ENCODE data around the gene B3GALT4. TPM values are rescaled to one million over a fixed set of nuclear protein-coding genes. Genes with fewer than 3 reads are reported as not detected.

Gene B3GALT4
- total RNA-seq, 1 donor: 4.3 TPM

DNA sequence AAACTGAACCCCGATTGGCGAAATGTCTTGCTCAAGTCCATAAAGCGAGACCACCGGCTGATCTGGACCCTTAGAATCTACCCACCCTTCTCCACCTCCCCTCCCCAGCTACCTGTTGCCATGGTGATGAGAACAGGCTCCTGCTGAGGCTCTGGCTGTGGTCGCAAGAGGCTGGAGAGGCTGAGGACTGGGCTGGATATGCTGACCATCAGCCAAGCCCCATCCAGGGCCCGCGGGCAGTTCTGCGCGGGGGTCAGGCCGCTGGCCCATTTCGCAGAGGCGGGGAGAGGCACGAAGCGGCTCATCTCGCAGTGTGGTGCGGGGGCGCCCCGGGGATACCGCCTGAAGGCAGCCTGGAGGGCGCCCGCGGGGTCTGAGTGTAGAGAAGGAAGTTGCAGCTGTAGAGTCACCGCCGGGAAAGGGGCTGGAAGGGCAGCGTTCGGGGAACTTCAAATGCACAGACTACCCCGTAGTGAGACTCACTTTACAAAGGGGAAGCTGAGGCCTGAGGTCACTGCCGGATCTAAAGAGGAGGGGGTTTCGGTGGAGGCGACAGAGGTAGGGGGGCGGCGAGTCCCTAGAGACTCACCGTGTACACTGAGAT lies 36.3 kb downstream of the B3GALT4 start:
- no peaks in the 10 kb centered on the region for H3K9me3 ChIP-seq (ENCODE audit: low read depth, low read length)
- H3K4me3 ChIP-seq (ENCODE audit: insufficient read depth, low read length): peak overlapping the region; percentile 99
- H3K4me1 ChIP-seq (ENCODE audit: insufficient read depth, low read length): peaks cover 24% of the 10 kb centered on the region
- H4K20me1 ChIP-seq (ENCODE audit: insufficient read depth, low read length): peaks cover 27% of the 10 kb centered on the region
- peaks cover 7% of the 10 kb centered on the region for H3K36me3 ChIP-seq (ENCODE audit: insufficient read depth, low read length)
- peak; percentile 89 for DNase-seq (ENCODE audit: insufficient read length, low spot score, missing footprints)
- peaks cover 60% of the 10 kb centered on the region for H3K79me2 ChIP-seq (ENCODE audit: insufficient read depth, low read length)
- no peaks in the 10 kb centered on the region for H3K27me3 ChIP-seq (ENCODE audit: insufficient read depth, low read length)
- peak overlapping the region; percentile 87 for H3K4me2 ChIP-seq (ENCODE audit: insufficient read depth, low read length)
- H2AFZ ChIP-seq (ENCODE audit: low read length): peak overlapping the region; percentile 87
- H3K27ac ChIP-seq (ENCODE audit: low read depth, low read length): peak overlapping the region; percentile 95
- TF ChIP-seq, protein P1, sequence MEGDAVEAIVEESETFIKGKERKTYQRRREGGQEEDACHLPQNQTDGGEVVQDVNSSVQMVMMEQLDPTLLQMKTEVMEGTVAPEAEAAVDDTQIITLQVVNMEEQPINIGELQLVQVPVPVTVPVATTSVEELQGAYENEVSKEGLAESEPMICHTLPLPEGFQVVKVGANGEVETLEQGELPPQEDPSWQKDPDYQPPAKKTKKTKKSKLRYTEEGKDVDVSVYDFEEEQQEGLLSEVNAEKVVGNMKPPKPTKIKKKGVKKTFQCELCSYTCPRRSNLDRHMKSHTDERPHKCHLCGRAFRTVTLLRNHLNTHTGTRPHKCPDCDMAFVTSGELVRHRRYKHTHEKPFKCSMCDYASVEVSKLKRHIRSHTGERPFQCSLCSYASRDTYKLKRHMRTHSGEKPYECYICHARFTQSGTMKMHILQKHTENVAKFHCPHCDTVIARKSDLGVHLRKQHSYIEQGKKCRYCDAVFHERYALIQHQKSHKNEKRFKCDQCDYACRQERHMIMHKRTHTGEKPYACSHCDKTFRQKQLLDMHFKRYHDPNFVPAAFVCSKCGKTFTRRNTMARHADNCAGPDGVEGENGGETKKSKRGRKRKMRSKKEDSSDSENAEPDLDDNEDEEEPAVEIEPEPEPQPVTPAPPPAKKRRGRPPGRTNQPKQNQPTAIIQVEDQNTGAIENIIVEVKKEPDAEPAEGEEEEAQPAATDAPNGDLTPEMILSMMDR (IDR thresholded peaks at IDR 0.05; ENCODE audit: extremely low read depth, low read depth, low read length): no peak

DNA sequence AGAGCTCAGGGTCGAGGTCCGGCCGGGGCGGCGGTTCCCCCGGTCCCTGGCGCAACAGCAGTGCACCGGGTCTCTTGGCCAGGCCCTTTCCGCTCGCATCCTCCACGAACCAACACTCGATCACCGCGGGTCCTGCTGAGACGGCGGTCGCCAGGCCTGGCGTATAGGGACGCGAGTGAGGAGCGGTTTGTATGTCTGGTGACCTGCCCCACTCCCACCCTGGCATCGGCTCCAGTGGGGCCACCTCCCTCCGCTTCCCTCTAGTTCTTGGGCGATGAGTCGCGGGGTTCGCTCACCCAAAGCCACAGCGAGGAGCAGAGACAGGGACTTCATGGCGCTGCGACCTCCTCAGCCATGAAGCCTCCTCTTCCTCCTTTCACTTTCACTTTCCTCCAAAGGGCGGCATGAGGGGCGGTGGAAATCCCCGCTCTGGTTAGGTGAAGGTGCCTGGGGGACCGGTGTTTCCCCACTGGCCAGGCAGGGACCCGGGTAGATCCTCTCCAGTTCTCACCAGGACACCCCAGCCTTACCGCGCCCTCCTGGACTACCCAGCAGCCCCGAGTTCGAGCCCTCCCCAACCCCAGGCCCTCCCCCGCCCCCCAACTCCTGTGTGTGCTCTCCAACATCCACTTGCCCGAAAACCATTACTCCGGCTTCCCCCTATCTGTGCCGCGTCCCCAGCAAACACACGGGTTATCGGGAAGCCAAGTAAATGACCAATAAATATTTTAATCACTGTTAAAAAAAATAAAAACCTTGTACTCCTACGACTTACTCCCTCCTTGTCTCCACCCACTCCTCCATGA lies 37.0 kb downstream of the B3GALT4 start, which contains the start of gene TAPBP:
TSS of gene TAPBP (minus strand) at position 370 of the 806 bp plus-strand sequence. CDS start at position 333, 37 bp downstream.
- Histone ChIP-seq H3K27ac (ENCODE audit: low read depth, low read length) (peak within 1 kb of the TSS; percentile 95), H3K9me3 (ENCODE audit: low read depth, low read length) (no peaks in the 10 kb centered on the region), H2AFZ (ENCODE audit: low read length) (peak within 1 kb of the TSS; percentile 87), H3K4me2 (ENCODE audit: insufficient read depth, low read length) (peak within 1 kb of the TSS; percentile 87), H3K79me2 (ENCODE audit: insufficient read depth, low read length) (peaks cover 60% of the 10 kb centered on the region), H3K27me3 (ENCODE audit: insufficient read depth, low read length) (no peaks in the 10 kb centered on the region), H3K4me3 (ENCODE audit: insufficient read depth, low read length) (peak within 1 kb of the TSS; percentile 99), H3K36me3 (ENCODE audit: insufficient read depth, low read length) (peaks cover 13% of the 10 kb centered on the region), H4K20me1 (ENCODE audit: insufficient read depth, low read length) (peaks cover 27% of the 10 kb centered on the region), H3K4me1 (ENCODE audit: insufficient read depth, low read length) (peaks cover 31% of the 10 kb centered on the region)
- TF ChIP-seq, protein P1 (IDR thresholded peaks at IDR 0.05; ENCODE audit: extremely low read depth, low read depth, low read length): no peak
- DNase-seq (ENCODE audit: insufficient read length, low spot score, missing footprints): peak; percentile 90

DNA sequence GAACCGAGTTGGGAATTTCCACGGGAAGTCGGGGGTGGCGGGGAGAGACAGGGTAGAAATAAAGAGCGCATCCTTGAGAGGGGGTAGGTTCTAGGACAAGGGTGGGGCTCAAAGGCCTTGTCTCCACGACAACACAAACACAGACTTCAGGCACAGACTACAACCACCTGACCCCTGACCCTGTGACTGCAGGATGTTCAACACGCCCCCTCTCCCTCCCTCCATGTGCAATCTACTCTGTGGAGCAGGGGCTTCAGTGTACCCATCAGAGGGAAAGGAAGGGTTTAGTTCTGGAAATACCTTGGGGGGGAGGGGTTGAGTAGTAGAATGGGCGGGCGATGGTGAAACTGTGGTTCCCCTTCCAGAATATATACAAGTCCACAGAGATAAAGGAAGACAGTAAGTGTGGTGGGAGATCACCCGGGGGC lies 37.6 kb downstream of the B3GALT4 start:
- peaks cover 27% of the 10 kb centered on the region for H4K20me1 ChIP-seq (ENCODE audit: insufficient read depth, low read length)

More for the DNA sequence above, 37.6 kb downstream of the B3GALT4 start:
- Histone ChIP-seq H3K27me3 (ENCODE audit: insufficient read depth, low read length) (no peaks in the 10 kb centered on the region), H3K4me3 (ENCODE audit: insufficient read depth, low read length) (peak overlapping the region; percentile 99), H3K4me2 (ENCODE audit: insufficient read depth, low read length) (peak overlapping the region; percentile 87), H3K27ac (ENCODE audit: low read depth, low read length) (peak overlapping the region; percentile 95), H3K36me3 (ENCODE audit: insufficient read depth, low read length) (peaks cover 19% of the 10 kb centered on the region), H3K9me3 (ENCODE audit: low read depth, low read length) (no peaks in the 10 kb centered on the region), H3K4me1 (ENCODE audit: insufficient read depth, low read length) (peaks cover 38% of the 10 kb centered on the region), H2AFZ (ENCODE audit: low read length) (peak overlapping the region; percentile 23), H3K79me2 (ENCODE audit: insufficient read depth, low read length) (peaks cover 63% of the 10 kb centered on the region)
- TF ChIP-seq, protein P1 (IDR thresholded peaks at IDR 0.05; ENCODE audit: extremely low read depth, low read depth, low read length): no peak
- DNase-seq (ENCODE audit: insufficient read length, low spot score, missing footprints): no peak

Data from osteoblast (primary cell).